HG03064 (cell line): Measurements from ENCODE around the gene BACH2.
"Not testable (repeated sequence)": the region's sequence is repeated elsewhere in the genome, so short reads cannot be mapped to it uniquely, and the experiment has no call there.

Source experiments
- ATAC-seq: cut with Tn5 transposase; IDR thresholded peaks from one replicate; pipeline ENCODE4 v1.9.1; 2021; ENCODE audit warnings: low read depth; ENCODE audit not compliant: unreplicated experiment

Gene BACH2

GRCh38 chr6:90284236-90285041, 12.2 kb downstream of the BACH2 start:
- peak; percentile 73 for ATAC-seq

- not testable (repeated sequence) for ATAC-seq
Measured at GRCh38 chr6:90282265-90282664, 14.4 kb downstream of the BACH2 start.

GRCh38 chr6:90278129-90278528, 18.5 kb downstream of the BACH2 start:
- no peak for ATAC-seq

GRCh38 chr6:90277302-90278011, 19.2 kb downstream of the BACH2 start:
- ATAC-seq: no peak

- no peak for ATAC-seq
Measured at GRCh38 chr6:90274451-90275030, 22.1 kb downstream of the BACH2 start.

- ATAC-seq: no peak
Measured at GRCh38 chr6:90273863-90274262, 22.8 kb downstream of the BACH2 start.

- no peak for ATAC-seq
Measured at GRCh38 chr6:90272895-90273294, 23.7 kb downstream of the BACH2 start.

GRCh38 chr6:90271831-90272230, 24.8 kb downstream of the BACH2 start:
- ATAC-seq: no peak

GRCh38 chr6:90269334-90269733, 27.3 kb downstream of the BACH2 start:
- ATAC-seq: no peak

GRCh38 chr6:90268178-90268577, 28.5 kb downstream of the BACH2 start:
- no peak for ATAC-seq

- no peak for ATAC-seq
Measured at GRCh38 chr6:90266905-90267621, 29.6 kb downstream of the BACH2 start.

- no peak for ATAC-seq
Measured at GRCh38 chr6:90264561-90264960, 32.1 kb downstream of the BACH2 start.

- ATAC-seq: no peak
Measured at GRCh38 chr6:90263633-90264032, 33.0 kb downstream of the BACH2 start.

- no peak for ATAC-seq
Measured at GRCh38 chr6:90261801-90262200, 34.8 kb downstream of the BACH2 start.

GRCh38 chr6:90257486-90257738, 39.2 kb downstream of the BACH2 start:
- no peak for ATAC-seq

GRCh38 chr6:90256698-90257485, 39.8 kb downstream of the BACH2 start:
- ATAC-seq: no peak

- ATAC-seq: no peak
Measured at GRCh38 chr6:90253631-90254030, 43.0 kb downstream of the BACH2 start.

GRCh38 chr6:90251295-90251992, 45.2 kb downstream of the BACH2 start:
- peak; percentile 87 for ATAC-seq

- ATAC-seq: no peak
Measured at GRCh38 chr6:90250405-90250804, 46.2 kb downstream of the BACH2 start.

GRCh38 chr6:90249458-90249857, 47.2 kb downstream of the BACH2 start:
- no peak for ATAC-seq
